ENCODE measurements around the gene ASTN1. TPM values are rescaled to one million over a fixed set of nuclear protein-coding genes. Genes with fewer than 3 reads are reported as not detected.

Gene ASTN1
- total RNA-seq, 1 experiment from 2014 or later = not detected

GRCh38 chr1:176809292-176809691 lies 355.2 kb downstream of the ASTN1 start:
- no peak overlapping the region for H3K27ac ChIP-seq (ENCODE audit: low read length)
- no peaks in the 10 kb centered on the region for H4K20me1 ChIP-seq (ENCODE audit: low read length)
- DNase-seq = no peak
- POLR2A ChIA-PET (ENCODE audit: unreplicated experiment) = no interaction called here
- H3K4me3 ChIP-seq (ENCODE audit: low read length) = no peak overlapping the region
- H3K27me3 ChIP-seq (ENCODE audit: low read length) = peaks cover 13% of the 10 kb centered on the region; the same call in 1 of the 2 replicates
- TF ChIP-seq EZH2phosphoT487 (IDR thresholded peaks at IDR 0.05; ENCODE audit: borderline replicate concordance, low read length) (no peak), EZH2 (IDR thresholded peaks at IDR 0.05; ENCODE audit: low read length, unreplicated experiment) (no peak)
- TF ChIP-seq, protein P1, sequence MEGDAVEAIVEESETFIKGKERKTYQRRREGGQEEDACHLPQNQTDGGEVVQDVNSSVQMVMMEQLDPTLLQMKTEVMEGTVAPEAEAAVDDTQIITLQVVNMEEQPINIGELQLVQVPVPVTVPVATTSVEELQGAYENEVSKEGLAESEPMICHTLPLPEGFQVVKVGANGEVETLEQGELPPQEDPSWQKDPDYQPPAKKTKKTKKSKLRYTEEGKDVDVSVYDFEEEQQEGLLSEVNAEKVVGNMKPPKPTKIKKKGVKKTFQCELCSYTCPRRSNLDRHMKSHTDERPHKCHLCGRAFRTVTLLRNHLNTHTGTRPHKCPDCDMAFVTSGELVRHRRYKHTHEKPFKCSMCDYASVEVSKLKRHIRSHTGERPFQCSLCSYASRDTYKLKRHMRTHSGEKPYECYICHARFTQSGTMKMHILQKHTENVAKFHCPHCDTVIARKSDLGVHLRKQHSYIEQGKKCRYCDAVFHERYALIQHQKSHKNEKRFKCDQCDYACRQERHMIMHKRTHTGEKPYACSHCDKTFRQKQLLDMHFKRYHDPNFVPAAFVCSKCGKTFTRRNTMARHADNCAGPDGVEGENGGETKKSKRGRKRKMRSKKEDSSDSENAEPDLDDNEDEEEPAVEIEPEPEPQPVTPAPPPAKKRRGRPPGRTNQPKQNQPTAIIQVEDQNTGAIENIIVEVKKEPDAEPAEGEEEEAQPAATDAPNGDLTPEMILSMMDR (conservative IDR thresholded peaks at IDR 0.05; ENCODE audit: low read depth, low read length) = no peak
- H3K4me2 ChIP-seq (ENCODE audit: low read length) = no peak overlapping the region
- no peaks in the 10 kb centered on the region for H3K4me1 ChIP-seq (ENCODE audit: insufficient read depth, low read length)
- ATAC-seq = no peak
- no peak overlapping the region for H2AFZ ChIP-seq (ENCODE audit: low read length)
- no peaks in the 10 kb centered on the region for H3K9me2 ChIP-seq (replicated peaks; ENCODE audit: low read length)
- H3K36me3 ChIP-seq (ENCODE audit: low read depth, low read length) = no peaks in the 10 kb centered on the region
- CTCF ChIA-PET = no interaction called here
- H3K79me2 ChIP-seq (ENCODE audit: low read length) = no peaks in the 10 kb centered on the region
- intact Hi-C loops (cut with micrococcal nuclease) = no loop called here
- no peaks in the 10 kb centered on the region for H3F3A ChIP-seq (ENCODE audit: low read length, unreplicated experiment)
- H3K9ac ChIP-seq (ENCODE audit: low read length) = no peak overlapping the region
- no TSS peak for BruUV-seq (replicated peaks)
- H3K9me3 ChIP-seq (ENCODE audit: low read length) = no peaks in the 10 kb centered on the region

Small RNAs within 50 kb of the gene (microRNA-seq; reads per million reads assigned to microRNA genes)
- not detected for gene MIR488 (ENCODE audit: unreplicated experiment)

Other genes starting within 250 kb of the ASTN1 start
- 2.6 and 3.7 TPM in 2 replicates for gene BRINP2, start 6.2 kb upstream of the ASTN1 start, total RNA-seq (2014; rRNA removed)